Measurements from ENCODE around the gene IGF1R.

IGF1R gene

DNA sequence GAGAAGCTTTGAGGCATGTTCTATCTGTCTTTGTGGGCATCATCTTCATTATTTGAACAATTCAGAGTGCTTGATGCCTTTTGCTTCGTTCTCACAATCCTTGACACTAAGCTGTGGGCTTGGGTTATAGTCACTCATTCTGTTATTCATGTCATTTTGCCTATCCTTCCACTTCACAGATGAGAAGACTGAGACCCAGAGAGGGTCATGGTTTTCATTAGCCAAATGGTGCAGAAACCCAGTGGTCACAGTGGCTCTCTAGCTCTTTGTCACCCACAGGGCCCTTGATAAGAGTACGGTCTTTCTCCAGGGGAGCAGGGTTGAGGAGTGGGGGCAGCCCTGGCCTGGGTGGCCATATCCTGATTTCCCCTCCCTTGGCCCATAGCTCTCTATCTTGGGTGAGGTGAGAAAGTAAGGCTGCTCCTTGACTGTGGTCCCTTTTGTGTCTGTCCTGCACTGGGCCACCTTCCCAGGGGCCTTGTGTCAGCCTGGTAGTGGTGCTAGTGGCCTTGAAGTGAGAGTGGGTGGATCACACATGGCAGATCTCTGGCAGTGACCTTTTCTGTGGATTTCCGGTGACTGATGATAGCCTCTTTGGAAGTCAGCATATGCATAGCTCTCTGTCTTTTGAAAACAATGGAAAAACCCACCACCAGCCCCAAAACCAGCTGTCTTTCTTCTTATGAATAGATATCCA, 130.1 kb downstream of the IGF1R start:
- DNase-seq, result no peak

- DNase-seq, result no peak
Observed at GRCh38 chr15:98778960-98779359, 130.6 kb downstream of the IGF1R start.

DNA sequence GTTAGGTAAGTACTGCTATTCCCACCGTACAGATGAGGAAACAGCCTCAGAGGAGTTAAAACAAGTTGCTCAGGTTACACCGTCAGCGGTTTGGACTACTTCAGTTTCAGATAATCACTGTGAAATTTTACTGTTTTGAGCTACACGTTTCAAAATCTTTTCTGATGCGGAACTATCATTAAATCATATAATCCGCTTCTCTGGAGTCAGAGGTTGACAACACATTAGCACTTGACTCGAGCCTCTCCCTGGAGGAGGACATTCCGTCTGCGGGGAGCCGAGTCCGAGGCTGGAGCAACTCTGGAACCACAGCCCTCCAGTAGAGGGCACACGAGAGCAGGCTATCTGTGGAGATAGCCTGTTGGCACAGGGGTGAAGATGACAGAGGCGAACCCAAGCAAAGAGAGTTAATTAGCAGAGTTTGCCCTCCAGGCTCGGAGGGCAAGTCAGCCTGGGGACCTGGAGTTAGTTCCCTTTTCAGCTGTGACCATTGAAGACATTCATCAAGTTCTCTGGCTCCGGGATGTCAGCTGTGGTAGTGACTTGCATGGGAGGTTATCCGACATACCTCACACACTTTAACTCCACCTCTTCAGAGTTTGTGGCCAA, 131.2 kb downstream of the IGF1R start:
- DNase-seq, result peak; percentile 83 to 84

DNA sequence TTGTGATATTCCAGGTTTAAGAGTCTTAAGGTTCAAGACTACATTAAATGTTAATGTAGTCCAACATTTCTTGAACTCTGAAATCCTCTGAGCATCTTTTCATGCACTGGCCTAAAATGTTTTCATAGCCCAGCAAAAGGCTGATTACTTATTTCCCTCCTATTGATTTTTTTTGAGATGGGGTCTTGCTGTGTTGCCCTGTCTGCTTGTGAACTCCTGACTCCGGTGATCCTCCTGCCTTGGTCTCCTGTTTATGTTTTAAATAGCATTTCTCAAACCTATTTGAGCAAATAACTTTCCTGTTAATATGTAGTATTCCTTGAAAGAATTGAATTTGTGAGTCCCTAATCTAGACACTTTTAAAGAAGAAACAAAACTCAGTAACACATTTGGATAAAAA, 133.5 kb downstream of the IGF1R start:
- no peak for DNase-seq

GRCh38 chr15:98782801-98783200, 134.5 kb downstream of the IGF1R start:
- no peak for DNase-seq

GRCh38 chr15:98785431-98785806, 137.1 kb downstream of the IGF1R start:
- no peak for DNase-seq

DNA sequence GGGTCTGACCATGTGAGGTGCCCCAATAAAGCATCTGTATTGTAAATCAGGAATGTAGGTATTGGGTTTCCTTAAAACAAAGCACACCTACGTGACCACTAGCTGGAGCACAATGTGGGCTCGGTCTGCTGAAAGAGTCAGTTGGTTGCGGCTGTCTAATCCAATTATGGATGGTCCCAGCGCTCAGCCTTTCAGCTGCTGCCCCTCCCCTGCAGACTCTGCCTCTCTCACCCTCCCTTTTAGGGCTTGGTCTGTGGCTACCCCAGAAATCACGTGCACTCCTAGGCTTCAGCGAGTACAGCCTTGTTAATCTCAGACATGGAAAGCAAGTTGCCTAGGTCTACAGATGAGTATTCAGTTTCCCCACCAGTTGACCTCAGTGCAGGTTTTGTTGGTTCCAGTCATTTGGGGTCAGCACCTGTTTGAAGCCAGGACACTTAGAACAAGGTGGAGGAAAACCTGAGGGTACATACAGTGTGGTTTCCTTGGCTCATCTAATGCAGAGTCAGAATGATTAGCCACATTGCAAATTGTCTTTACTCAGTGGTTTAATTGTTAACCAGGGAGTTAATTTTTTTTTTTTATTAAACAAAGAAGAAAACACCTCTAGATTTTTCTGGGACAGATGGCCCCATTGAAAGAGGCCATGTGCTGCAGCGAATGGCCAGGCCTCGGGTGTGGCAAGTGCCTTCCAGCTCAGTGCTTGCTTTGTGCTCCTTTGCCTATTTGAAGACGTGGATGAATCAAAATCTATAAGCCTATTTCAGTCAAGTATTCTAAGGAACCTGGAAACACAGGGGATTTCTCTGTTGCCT, 137.7 kb downstream of the IGF1R start:
- no peak for DNase-seq

- peak; percentile 28 to 58 for DNase-seq
Observed at GRCh38 chr15:98786717-98787116, 138.4 kb downstream of the IGF1R start.

GRCh38 chr15:98787194-98787593, 138.9 kb downstream of the IGF1R start:
- peak; percentile 63 to 79 for DNase-seq

DNA sequence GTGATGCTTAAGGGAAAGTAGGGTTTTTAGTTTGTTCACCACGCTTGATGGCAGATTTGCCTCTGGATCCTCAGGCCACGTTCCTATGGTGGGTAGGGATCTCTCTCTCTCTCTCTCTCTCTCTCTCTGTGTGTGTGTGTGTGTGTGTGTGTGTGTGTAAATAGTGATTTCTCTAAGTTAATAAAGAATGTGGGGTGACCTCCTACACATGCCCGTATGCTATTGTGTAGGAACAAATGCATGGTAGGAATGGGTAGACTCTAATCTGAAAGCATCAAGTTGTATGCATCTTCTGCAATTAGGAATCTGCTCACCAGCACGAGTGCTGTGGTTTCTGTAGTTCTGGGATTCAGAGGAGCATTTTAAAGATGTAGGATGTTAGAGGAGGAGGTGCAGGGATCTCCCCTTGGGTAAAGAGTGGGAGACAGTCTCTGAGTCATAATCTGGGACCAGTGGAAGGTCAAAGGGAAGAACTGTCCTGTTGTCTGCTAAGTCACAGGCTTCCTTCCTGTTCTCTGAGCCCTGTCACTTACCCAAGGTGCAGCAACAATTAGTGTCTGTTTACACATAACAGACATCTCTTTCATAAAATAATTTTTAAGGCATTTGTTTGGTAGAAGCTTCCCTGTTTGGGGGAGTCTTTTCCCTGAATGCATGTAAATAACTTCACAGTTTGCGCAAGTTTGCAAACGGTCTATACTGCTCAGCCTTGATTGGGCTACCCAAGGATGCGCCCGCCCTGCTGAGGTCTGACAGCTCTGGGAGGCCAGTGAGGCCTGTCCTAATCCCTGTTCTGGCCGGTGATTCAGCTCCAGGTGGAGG, 139.8 kb downstream of the IGF1R start:
- DNase-seq, result peak; percentile 95 to 97

GRCh38 chr15:98789020-98789419, 140.7 kb downstream of the IGF1R start:
- DNase-seq, result no peak

DNA sequence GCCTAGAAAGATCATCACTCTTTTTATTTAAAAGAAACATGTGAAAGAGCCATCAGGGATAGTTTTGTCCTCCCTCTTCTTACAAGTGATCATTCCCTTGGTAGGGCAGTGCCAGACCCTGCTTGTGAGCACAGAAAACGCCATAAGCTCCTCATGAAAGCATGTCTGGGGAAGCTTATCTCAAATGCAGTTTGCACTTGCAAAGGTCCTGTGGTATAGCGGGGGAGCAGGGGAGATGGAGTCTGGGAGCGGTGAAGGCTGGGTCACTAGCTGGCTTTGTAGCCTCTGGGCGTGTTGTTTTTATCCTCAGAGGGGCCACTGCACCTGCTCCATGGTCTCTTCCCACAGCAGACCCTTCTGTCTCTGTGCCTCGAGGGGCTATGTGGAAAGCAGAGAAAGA, 141.9 kb downstream of the IGF1R start:
- no peak for DNase-seq

GRCh38 chr15:98791046-98791701, 142.8 kb downstream of the IGF1R start:
- DNase-seq, result no peak

GRCh38 chr15:98792117-98792516, 143.8 kb downstream of the IGF1R start:
- no peak for DNase-seq

- no peak for DNase-seq
Observed at GRCh38 chr15:98794211-98794610, 145.9 kb downstream of the IGF1R start.

GRCh38 chr15:98794748-98795147, 146.4 kb downstream of the IGF1R start:
- no peak for DNase-seq

DNA sequence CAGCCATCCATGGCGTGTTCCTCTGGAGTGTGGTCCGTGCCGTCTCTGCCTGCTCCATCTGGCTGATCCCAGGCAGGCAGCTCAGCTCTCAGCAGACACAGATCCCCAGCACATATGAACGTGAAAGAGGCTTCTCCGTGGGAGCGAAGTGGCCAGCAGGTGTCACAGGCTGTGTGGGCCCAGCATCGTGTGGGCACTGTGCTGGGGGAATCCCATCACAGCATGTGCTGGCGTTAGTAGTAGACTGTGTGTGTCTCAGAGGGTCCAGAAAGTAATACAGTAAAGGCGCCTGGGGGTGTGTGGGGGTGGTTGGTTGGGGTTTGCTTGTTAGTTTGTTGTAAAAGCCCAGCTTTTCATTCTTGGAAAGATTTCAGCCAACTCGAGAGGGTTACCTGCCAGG, 147.6 kb downstream of the IGF1R start:
- DNase-seq, result no peak

DNA sequence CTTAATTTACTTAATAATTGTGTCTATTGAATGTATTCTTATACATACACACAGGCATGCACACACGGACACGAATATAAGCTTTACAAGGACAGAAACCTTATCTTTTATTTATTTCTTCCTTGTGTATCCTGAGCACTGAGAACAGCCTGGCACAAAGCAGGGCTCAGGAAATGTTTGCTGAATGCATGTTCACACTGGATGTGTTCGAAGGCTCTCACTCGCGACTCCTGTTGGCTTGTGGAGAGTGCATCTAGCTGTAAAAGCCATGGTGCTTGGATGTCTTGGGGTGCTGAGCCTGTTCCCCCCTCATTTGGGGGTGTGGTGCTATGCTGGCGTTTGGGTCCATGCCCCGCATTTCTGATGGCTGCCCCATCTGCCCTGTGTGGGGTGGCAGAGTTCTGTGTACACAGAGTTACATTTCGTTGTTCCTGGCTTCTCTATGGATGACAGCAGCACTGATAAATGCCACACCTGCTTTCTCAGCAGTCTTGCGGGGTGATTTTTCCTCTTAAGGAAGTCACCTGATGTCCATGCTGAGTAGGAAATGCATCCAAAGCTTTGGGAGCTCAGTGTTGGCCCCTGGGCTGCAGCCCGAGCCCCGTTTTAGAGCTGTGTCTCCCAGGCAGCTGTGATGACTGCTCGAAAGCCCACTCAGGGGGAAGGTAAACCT, 148.5 kb downstream of the IGF1R start:
- no peak for DNase-seq

DNA sequence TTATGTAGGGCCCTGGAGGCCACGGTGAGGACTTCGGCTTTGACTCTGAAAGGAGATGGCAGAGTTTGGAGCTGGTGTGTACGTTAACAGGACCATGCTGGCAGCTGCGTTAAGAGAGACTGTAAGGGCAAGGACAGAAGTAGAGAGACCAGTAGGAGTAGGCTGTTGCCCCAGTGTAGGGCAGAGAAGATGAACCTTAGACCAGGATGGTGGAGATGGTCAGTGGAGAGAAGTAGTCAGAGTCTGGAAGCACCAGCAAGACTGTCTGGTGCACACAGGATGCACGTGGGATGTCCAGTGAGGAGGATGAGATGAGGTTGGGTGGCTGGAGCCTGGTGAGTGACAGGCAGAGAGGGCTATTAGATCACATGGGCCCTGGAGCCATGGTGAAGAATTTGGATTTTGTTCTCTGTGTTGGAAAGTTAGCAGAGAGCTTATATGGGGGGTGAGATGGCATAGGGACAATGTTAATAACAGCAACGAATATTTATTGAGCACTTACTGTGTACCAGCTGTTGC, 150.1 kb downstream of the IGF1R start:
- DNase-seq, result no peak

GRCh38 chr15:98799461-98800390, 151.4 kb downstream of the IGF1R start:
- DNase-seq, result no peak

Measured in inflammatory macrophage (primary cell).